Hematopoietic multipotent progenitor cell (in vitro differentiated cells): ENCODE data around the gene PI4KA. TPM values are rescaled to one million over a fixed set of nuclear protein-coding genes. Genes with fewer than 3 reads are reported as not detected.
"Not testable (repeated sequence)": the region's sequence is repeated elsewhere in the genome, so short reads cannot be mapped to it uniquely, and the experiment has no call there.

ENCODE experiments used
- DNase-seq, 3 donors: peaks; one replicate each; pipeline ENCODE4 v3.0.0-alpha.2; 2011 to 2015; ENCODE audit warnings: low read depth in 2 of 3, low spot score in 2 of 3
- total RNA-seq: library from RNA; depleted of rRNA; stranded (reverse); fragments of >200 nt; gene quantifications from one replicate; pipeline ENCODE4 v1.2.3, GENCODE V29; 2012

PI4KA gene
- total RNA-seq, 1 donor = 108 TPM

GRCh38 chr22:20852076-20852475 is 6.5 kb downstream of the PI4KA start:
- DNase-seq = peak in 2 of 3 donors; percentile 34 to 49

GRCh38 chr22:20847318-20847822 is 11.2 kb downstream of the PI4KA start:
- no peak for DNase-seq

GRCh38 chr22:20844055-20845037 is 14.3 kb downstream of the PI4KA start:
- no peak for DNase-seq

- no peak for DNase-seq
Measured at GRCh38 chr22:20843501-20843900, 15.1 kb downstream of the PI4KA start.

GRCh38 chr22:20840646-20841371 is 17.8 kb downstream of the PI4KA start:
- no peak for DNase-seq

GRCh38 chr22:20839837-20840645 is 18.6 kb downstream of the PI4KA start:
- DNase-seq = no peak

- DNase-seq = not testable (repeated sequence)
Measured at GRCh38 chr22:20839354-20839753, 19.3 kb downstream of the PI4KA start.

- no peak for DNase-seq
Measured at GRCh38 chr22:20836987-20837823, 21.4 kb downstream of the PI4KA start.

- DNase-seq = no peak
Measured at GRCh38 chr22:20834725-20835124, 23.9 kb downstream of the PI4KA start.

- no peak for DNase-seq
Measured at GRCh38 chr22:20834206-20834605, 24.4 kb downstream of the PI4KA start.

- DNase-seq = no peak
Measured at GRCh38 chr22:20833225-20833665, 25.4 kb downstream of the PI4KA start.

GRCh38 chr22:20829491-20830134 is 29.0 kb downstream of the PI4KA start:
- DNase-seq = peak in 2 of 3 donors; percentile 15 to 54

GRCh38 chr22:20826373-20827152 is 32.0 kb downstream of the PI4KA start:
- not testable (repeated sequence) for DNase-seq

- DNase-seq = no peak
Measured at GRCh38 chr22:20825624-20826023, 33.0 kb downstream of the PI4KA start.

- not testable (repeated sequence) for DNase-seq
Measured at GRCh38 chr22:20825216-20825615, 33.4 kb downstream of the PI4KA start.

GRCh38 chr22:20823264-20823663 is 35.3 kb downstream of the PI4KA start:
- no peak for DNase-seq

- DNase-seq = no peak
Measured at GRCh38 chr22:20822240-20822639, 36.4 kb downstream of the PI4KA start.

GRCh38 chr22:20821717-20822239 is 36.8 kb downstream of the PI4KA start:
- not testable (repeated sequence) for DNase-seq
